ENCODE measurements around the gene RHOD. TPM values are rescaled to one million over a fixed set of nuclear protein-coding genes. Genes with fewer than 3 reads are reported as not detected.

RHOD gene, protein sequence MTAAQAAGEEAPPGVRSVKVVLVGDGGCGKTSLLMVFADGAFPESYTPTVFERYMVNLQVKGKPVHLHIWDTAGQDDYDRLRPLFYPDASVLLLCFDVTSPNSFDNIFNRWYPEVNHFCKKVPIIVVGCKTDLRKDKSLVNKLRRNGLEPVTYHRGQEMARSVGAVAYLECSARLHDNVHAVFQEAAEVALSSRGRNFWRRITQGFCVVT
- 161 TPM for total RNA-seq

DNA sequence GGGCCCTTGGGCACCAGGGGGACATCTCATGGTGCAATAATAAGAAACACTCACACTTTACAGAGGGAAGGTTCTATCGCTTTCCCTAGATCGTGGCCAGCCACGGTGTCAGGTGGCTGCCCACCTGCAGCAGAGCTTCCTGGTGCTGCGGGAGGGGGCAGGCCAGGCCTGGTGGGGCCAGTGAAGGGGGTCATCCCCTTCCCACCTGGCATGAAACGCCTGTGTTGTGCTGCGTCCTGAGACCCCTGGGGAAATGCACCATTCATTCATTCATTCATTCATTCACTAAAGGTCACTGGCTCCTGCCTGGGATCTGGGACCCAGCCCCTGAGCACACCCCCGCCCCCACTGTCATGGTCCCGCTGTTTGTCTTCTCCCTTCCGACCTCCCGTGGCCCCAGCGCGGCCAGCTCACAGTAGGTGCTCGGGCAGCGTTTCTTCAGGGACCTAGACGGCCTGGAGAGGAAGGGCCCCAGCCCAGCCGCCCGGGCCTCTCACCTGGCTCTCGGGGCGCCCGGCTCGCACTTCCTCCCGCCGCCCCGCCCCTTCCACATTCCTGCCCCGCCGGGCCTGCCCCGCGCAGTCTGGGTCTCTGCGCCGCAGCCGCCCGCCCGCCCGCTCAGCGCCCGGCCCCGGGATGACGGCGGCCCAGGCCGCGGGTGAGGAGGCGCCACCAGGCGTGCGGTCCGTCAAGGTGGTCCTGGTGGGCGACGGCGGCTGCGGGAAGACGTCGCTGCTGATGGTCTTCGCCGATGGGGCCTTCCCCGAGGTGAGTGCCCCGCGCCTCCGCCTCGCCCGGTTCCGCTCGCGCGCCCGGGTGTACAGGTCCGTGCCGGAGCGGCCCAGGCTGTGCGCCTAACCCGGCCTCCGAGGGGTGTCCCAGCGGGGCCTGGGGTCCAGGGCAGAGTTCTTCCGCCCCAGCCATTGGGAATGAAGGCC lies at the start of gene RHOD:
Gene RHOD (plus strand): TSS at position 581 of the 938 bp plus-strand sequence. CDS start 56 bp downstream, at position 637.
- ATAC-seq = peak; percentile 51

DNA sequence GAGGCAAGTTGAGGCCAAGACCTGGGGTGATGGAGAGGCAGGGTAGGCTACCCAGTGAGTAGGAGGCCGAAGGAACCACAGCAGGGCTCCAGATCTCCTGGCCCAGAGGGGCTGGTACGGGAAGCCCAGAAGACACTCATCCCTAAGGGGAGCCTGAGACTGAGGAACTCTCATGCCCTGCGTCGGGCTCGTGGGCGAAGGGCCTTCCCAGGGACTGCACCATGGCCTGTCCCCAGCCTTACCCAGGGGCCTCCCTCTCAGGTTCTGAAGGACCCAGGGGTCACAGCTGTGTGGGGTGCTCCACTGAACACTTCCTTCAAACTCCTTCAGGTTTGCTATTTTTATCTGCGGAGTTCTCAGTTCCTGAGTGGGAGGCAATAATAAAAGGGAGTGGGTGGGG lies 49.5 kb upstream of the RHOD start:
- no peak for ATAC-seq

DNA sequence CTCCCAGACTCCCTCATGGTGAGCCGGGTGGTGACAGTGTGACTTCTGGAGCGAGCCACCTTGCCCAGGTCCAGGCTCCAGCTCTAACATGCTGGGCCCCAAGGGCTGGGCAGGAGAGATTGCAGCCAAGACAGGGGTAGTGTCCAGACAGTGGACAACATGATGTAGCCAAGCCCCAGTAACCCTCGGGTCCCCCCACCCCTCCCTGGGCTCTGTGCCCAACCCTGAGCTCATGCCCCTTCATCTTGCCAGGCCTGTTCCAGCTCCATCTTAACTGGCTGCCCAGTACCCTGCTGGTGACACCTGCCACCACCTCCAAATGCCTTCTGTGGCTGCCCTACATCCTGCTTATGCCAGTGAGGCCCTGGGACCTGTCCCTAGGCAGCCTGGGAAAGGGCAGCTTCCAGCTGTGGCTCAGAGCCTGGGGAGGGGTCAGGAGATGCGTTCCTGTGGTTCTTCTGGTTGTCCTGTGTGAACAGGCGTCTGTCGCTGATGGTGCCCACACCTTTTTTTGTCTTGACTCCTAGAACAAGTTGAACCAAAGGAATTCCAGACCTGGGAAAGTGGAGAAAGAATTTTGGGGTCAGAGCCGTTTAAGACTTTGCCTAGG lies 46.2 kb upstream of the RHOD start:
- no peak for ATAC-seq

DNA sequence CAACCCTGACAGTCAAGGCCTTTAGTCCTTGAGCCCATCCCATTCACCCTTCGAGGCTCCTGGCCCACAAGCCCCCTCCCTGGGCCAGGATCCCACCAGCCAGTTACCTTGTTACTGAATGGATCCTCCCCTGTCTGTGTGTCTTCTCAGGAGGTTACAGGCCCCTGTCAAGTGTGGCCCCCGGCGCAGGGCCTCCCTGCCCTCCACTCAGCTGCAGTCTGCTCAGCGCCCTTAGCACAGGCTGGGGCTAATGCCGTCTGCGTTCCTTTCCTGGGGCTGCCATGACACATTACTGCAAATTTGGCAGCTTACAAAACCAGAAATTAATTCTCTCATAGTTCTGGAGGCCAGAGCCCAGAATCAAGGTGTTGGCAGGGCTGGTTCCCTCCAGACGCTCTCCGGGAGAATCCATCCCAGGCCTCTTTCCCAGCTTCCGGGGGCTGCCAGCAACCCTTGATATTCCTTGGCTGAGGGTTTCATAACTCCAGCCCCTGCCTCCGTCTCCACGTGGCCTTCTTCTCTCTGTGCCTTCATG lies 43.1 kb upstream of the RHOD start:
- no peak for ATAC-seq

DNA sequence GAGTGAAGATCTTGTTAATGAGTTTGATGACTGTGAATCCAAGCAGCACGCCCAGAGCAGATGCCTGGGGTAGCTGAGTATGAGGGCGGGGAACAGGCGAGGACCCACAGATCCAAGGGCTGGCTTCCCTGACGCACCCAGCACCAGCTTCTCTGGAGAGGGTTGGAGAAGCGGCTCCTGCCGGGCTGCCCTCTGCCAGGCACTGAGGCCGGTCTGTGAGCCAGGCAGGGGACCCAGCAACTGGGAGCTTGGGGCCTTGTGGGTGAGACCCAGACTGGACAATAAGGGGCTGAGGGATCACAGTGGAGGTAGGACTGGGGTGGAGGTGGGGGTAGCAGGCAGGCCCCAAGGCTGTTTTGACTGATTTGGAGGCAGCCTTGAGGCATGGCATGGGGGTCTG lies 42.3 kb upstream of the RHOD start:
- ATAC-seq = peak; percentile 18

DNA sequence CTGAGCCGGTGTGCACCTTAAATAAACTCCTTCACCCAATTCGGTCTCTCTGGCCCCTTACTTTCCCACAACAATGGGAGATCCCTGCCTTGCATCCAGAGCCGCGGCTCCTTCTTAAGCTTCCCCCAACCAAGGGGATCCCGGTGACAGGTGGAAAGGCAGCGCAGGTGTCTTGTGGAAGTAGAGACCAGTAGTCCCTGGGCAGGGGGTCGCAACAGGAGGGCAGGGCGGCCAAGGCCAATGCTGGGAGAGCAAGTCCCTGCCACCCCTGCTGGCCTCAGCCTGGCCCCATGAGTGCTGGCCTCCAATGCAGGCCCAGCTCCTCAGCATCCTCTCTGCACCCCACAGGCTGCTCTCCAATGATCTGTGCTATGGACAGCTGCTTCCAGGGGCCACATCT lies 41.6 kb upstream of the RHOD start:
- no peak for ATAC-seq

DNA sequence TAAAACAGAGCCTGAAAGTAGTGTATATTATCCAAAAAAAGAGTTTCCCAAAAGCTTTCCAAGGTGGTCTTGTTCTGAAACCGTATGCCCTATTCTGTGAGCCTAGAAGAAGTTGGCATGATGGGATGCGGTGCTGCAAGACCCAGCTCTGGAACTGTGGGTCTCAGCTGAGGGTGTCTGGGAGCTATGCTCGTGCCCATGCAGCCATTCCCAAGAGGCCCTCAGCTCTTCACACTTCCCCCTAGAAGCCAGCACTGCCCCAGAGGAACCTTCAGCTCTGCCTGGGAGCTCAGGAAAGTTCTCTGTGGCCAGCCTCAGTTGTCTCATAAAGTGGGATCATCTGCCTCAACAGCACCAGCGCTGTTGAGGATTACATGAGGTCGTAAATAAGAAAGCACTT lies 40.1 kb upstream of the RHOD start:
- ATAC-seq = no peak

DNA sequence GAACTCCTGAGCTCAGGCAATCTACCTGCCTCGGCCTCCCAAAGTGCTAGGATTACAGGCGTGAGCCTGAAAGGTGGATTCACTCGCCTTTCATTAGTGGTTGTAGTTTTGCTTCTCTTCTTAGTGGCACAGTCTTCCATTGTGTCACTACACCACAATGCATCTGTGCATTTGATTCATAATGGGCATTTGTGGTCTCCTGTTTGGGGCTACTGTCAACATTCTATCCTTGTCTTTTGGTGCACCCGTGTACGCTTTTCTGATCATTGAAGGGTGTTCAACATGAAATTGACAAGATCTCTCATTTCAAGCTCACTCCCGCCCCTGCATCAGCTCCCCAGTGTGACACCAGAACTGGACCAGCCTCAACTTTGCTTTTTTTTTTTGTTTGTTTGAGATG lies 35.7 kb upstream of the RHOD start:
- no peak for ATAC-seq

DNA sequence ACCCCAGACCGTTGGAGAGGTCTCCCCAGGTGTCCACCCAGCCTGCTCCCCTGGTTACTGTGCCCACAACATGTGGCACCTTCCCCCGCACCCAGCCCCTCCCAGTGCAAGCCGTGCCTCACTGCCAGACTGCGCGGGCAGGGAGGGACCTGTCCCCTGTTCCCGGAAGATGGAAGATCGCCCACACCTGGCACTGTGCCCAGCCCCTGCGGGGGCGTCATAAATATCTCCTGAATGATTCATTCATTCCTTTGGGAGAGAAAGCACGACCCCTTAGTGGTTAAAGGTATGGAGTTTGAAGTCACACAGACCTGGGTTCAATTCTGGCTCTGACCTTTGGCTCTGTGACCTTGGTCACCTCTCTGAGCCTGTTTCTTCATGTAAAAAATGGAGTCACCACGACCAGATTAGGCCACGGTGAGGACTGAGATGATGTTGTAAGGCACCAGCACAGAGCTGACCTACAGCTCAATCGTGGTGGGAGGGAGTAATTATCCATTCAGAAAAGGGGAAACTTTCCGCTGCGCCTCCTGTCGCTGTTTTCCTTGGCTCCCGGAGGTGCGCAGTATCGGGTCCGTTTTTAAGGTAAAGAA lies 34.2 kb upstream of the RHOD start:
- ATAC-seq = peak; percentile 70

DNA sequence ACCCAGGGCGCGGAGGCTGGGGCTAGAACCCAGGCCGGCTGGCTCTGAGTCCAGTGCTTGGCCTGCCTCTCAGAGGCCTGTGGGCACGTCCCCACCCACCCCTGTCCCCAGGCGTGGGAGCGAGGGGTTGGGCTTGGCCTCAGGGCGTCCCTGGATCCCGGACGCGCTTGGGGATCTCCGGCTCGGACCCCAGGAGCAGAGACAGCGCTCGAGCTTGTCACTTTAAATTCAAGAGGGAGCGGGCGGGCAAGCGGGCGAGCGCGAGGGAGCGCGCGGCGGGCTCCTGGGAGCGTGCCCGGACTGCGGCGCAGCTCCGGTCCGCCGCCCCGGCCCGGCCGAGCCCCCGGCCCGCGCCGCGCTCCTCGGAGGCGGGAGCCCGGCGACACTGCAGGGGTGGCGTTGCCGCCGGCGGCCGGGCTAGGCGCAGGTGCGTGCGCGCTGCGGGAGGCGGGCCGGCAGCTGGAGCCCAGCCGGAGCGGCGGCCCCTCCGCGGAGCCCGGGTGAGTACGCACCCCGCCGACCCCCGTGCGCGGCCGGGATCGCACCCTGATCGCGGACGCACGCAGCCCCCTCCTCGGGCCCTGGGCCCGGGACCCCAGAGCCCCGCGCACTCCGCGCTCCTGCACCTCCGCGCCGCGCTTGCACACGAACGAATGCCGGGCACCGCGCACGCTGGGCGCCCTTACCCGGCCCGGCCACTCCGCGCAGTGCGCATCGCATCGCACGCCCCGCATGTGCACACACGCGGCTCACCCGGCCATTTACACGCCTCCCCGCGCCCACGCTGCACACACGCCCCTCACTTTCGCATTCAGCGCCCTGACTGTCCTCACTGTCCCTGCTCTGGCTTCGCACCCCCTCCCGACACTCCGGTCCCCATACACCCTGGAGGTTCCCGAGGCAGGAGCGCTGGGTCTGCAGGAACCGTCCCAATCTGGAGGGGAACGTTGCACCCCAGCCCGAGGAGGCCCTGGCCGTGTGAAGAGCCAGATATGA lies 33.4 kb upstream of the RHOD start, which contains the start of gene SYT12:
Gene SYT12 (plus strand): TSS at position 174 of the 996 bp plus-strand sequence. CDS start 7,011 bp downstream, outside the sequence.
- peak; percentile 37 for ATAC-seq

DNA sequence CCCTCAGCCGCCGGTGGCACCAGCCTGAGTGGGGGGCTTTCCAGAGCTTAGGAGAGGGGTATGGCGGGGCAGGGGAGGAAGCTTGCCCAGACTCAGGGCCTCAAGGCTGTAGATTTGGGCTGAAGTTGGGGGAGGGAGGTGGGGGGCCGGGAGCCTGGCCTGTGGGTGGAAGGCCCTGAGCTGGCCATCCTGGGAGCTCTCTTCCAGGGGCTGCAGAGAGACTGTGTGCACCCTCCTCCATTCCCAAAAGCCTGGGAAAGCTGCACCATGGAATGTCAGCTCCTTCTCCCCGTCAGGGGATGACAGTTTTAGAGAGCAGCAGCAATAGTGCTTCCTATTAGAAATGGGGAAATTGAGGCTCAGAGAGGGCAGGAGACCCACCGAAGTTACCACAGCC lies 32.7 kb upstream of the RHOD start:
- ATAC-seq = no peak

DNA sequence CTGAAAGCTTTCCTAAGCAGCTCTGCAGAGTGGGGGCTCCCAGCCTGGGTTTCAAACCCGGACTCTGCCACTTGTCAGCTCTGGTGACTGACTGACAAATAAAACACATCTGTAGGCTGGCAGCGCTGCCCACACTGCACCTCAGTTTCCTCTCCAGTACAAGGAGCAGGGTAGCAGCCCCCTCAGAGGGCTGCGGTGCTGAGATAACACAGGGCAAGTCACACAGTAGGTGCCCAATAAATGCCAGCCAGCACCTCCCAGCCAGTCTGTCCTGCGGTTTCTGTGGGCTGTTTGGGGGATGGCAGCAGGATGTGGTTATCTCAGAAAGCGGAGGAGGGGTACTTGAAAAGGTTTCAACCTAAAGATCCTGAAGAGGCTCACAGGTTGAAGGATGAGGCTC lies 32.2 kb upstream of the RHOD start:
- no peak for ATAC-seq

DNA sequence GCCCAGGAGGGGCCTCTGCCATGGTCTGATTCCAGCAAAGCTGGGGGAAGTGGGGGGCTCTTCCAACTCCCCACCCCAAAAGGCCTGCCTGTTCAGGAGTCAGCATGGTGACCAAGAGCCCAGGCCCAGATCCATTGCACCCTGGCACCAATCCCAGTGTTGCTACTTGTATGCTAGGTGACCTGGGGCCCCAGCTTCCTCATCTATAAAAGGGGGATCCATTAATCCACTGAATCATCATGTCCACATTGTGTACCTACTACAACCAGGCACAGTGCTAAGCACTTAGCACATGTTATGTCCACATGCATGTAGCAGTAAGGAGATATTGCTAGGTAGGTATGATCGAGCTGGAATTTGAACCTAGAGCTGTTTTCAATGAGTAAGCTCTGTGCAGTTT lies 31.7 kb upstream of the RHOD start:
- no peak for ATAC-seq

DNA sequence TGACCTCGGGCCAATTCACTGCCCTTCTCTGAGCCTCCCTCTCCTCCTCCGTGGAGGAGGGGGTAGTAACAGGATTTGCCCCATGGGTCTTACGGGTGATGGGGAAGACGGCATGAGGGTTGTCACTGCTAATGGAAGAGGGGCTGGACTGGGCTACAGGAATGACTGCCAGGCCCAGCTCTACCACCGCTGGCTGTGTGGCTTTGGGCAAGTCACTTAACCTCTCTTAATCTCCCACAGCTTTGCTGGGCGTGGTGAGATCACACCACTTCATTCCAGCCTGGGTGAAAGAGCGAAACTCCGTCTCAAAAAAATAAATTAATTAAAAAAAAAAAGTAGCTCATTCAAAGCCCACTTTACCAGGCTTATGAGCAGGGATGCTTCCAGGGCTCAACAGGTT lies 30.9 kb upstream of the RHOD start:
- no peak for ATAC-seq

DNA sequence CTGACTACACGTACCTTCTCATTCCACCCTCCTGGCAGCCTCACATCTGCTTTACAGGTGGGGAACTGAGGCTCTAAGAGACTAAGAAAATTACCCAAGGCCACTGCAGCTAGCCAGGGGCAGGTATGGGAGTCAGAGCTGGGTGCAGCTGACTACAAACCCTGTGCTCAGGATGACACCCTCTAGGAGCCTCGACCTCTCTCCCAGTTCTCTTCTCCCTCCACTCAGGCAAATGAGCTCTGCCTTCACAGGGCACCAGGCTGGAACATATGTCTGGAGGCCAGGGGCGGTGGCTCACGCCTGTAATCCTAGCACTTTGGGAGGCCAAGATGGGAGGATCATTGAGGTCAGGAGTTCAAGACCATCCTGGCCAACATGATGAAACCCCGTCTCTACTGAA lies 29.7 kb upstream of the RHOD start:
- ATAC-seq = no peak

DNA sequence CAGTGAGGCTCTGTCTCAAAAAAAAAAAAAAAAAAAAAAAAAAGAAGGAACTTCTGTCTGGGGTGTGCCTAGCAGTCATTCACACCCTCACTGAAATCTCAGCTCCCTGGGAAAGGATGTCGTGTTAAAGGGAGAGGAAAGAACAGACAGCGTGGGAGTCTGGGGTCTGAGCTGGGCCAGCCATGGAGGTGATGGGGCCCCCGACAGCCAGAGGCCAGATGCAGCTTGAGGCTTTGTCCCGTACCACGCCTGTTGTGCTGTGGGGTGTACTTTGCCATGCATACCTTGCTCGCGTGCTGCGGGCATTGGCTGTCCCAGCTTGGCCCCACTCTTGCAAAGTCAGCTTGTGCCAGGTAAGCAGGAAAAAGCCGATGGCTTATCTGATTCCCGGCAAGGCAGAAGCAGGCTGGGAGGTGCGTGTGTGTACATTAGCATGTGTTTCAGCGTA lies 29.1 kb upstream of the RHOD start:
- ATAC-seq = no peak

DNA sequence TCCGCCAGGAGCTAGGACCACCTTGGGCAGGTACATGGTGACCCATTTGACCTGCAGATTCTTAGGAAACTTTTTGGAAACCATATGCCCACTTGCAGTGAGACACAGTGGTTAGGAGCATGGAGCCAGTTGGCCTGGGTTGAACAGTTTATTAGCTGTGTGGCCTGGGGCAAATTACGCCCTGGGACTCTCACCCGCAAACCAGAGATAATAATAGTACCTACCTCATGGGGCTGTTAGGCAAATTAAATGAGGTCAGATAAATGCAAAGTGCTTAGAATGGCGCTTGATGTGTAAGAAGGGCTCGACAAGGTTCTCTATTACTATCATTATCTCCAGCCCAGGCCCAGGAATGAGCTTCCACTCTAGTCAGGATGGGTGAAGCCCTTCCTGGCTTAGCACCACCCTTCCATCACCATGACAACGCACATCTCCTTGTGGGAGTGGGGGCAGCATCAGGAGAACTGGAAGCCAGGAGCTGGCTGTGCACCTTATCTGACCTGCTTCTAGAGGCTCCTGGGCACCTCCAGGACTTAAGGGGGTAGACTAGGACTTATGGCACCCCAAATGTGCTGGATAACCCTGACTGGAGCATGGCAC lies 28.6 kb upstream of the RHOD start:
- no peak for ATAC-seq

DNA sequence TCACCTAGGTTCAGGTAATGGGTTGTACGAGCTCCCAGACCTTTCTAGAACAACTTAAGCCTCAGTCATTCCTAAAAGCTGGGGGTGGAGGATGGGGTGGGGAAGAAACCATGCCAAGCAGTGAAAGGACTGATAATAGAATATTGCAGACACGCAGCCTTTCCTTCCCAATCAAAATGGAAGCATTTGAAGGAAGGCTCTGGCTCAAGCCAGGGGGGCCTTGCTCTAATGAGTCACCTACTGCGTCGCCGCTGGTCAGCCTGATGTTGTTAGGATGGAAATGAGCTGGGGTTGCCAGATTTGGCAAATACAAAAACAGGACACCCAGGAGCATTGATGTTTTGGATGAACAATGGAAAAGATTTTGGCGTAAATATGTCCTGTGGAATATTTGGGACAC lies 27.5 kb upstream of the RHOD start:
- ATAC-seq = no peak

DNA sequence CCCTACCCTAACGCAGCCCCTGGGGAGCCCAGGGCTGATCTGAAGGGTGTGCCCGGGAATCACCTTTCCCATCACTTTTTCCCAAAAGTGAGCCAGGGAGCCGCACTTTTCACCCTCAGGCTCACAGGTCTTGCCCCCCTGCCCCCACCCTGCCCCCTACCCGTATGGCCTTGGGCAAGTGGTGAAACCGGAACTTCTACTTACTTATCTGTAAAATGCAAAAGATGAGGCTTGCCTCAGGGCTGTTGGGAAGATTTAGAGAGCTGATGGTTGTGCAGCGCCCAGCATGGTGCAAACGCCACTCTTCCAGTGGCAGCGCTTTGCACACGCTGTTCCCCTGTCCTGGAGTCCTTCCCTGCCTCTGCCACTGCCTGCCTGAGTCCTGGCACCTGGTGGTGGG lies 25.7 kb upstream of the RHOD start:
- no peak for ATAC-seq

DNA sequence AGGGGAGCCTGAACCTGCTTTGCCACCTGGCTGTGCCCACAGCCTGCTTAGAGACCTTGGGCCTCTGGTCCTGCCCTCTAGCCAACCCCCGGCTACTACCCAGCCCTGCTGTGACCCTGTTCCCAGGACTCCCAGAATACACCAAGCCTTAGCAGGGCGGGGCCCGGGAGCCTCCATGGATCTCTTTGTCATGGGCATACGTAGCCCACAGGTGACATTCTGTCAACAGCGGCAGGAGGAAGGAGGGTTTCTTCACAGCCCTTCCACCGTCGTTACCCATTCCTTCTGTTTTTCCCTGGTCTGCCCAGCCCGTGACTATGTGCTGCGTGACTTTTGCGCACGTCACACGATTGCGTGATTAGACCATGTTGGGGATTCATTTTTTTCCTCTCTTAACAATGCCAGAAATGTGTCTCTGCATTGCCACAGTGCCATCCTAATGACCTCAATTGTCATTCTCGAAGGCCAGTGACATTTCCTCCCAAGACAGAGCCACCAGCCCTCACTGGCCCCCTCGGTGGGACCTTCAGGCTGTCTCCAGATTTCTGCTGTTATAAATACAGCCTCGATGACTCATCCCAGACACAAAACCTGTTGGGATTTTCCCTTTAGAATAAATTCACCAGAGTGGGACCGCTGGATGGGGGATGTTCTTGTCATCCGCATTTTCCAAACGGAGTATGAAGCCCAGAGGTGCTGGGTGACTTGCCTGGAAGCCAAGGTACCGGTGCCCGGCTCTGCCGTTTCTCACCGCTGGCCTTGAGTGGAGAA lies 24.7 kb upstream of the RHOD start:
- ATAC-seq = peak; percentile 65
